H9 (cell line): ENCODE results near the gene FBN3. TPM values are rescaled to one million over a fixed set of nuclear protein-coding genes. Genes with fewer than 3 reads are reported as not detected.

ENCODE experiments used
- DNase-seq: peaks from one replicate; pipeline ENCODE4 v3.0.0-alpha.2; 2017
- H2AFZ ChIP-seq: one replicate; pipeline ENCODE4 v1.6.1; 2013; ENCODE audit warnings: mild to moderate bottlenecking, low read length, control low read depth, moderate library complexity
- H2AK5ac ChIP-seq: 2 replicates; pipeline ENCODE4 v1.6.1; 2013; ENCODE audit warnings: low read length, control low read depth, mixed read lengths; ENCODE audit not compliant: insufficient read length
- H2BK120ac ChIP-seq: one replicate; pipeline ENCODE4 v1.6.1; 2013; ENCODE audit warnings: low read depth, mild to moderate bottlenecking, low read length, control low read depth, inconsistent platforms; ENCODE audit not compliant: poor library complexity, severe bottlenecking
- H2BK12ac ChIP-seq: 2 replicates; pipeline ENCODE4 v1.6.1; 2013; ENCODE audit warnings: low read length, control low read depth, mixed read lengths, low read depth; ENCODE audit not compliant: insufficient read length
- H2BK15ac ChIP-seq: 2 replicates; pipeline ENCODE4 v1.6.1; 2013; ENCODE audit warnings: low read depth, low read length, control low read depth
- H2BK20ac ChIP-seq: one replicate; pipeline ENCODE4 v1.6.1; 2013; ENCODE audit warnings: low read depth, mild to moderate bottlenecking, low read length, control low read depth, inconsistent platforms; ENCODE audit not compliant: poor library complexity, severe bottlenecking
- H2BK5ac ChIP-seq: 2 replicates; pipeline ENCODE4 v1.6.1; 2013; ENCODE audit warnings: low read length, control low read depth, mixed read lengths; ENCODE audit not compliant: insufficient read length
- H3K14ac ChIP-seq: 2 replicates; pipeline ENCODE4 v1.6.1; 2013; ENCODE audit warnings: low read length, control low read depth; ENCODE audit not compliant: insufficient read depth
- H3K18ac ChIP-seq: 2 replicates; pipeline ENCODE4 v1.6.1; 2013; ENCODE audit warnings: low read depth, mild to moderate bottlenecking, mixed read lengths, low read length, control low read depth; ENCODE audit not compliant: insufficient read length
- H3K23ac ChIP-seq: 2 replicates; pipeline ENCODE4 v1.6.1; 2013; ENCODE audit warnings: low read length, control low read depth, mixed read lengths, low read depth; ENCODE audit not compliant: insufficient read length
- H3K23me2 ChIP-seq: 2 replicates; pipeline ENCODE4 v1.6.1; 2013; ENCODE audit warnings: low read depth, mild to moderate bottlenecking, mixed read lengths, low read length, control low read depth; ENCODE audit not compliant: insufficient read length, poor library complexity, severe bottlenecking
- H3K27ac ChIP-seq: 2 replicates; pipeline ENCODE4 v1.5.1; 2013; ENCODE audit warnings: low read length, control low read depth, mixed read lengths, low read depth; ENCODE audit not compliant: insufficient read length
- H3K27me3 ChIP-seq: 2 replicates; pipeline ENCODE4 v1.6.1; 2013; ENCODE audit warnings: low read length, control low read depth, inconsistent platforms; ENCODE audit not compliant: insufficient read depth
- H3K4ac ChIP-seq: 2 replicates; pipeline ENCODE4 v1.6.1; 2013; ENCODE audit warnings: low read depth, mild to moderate bottlenecking, control low read depth, inconsistent platforms, low read length, moderate library complexity
- H3K4me1 ChIP-seq: 2 replicates; pipeline ENCODE4 v1.6.1; 2013; ENCODE audit warnings: low read length, control low read depth, inconsistent platforms; ENCODE audit not compliant: insufficient read depth
- H3K4me2 ChIP-seq: 2 replicates; pipeline ENCODE4 v1.6.1; 2013; ENCODE audit warnings: low read length, control low read depth, mixed read lengths; ENCODE audit not compliant: insufficient read length, insufficient read depth
- H3K56ac ChIP-seq: 2 replicates; pipeline ENCODE4 v1.6.1; 2013; ENCODE audit warnings: low read depth, mild to moderate bottlenecking, mixed read lengths, low read length, control low read depth; ENCODE audit not compliant: insufficient read length
- H3K79me1 ChIP-seq: 2 replicates; pipeline ENCODE4 v1.6.1; 2013; ENCODE audit warnings: low read depth, mild to moderate bottlenecking, moderate library complexity, low read length, control low read depth, inconsistent platforms; ENCODE audit not compliant: insufficient read depth, poor library complexity, severe bottlenecking
- H3K79me2 ChIP-seq: 2 replicates; pipeline ENCODE4 v1.6.1; 2013; ENCODE audit warnings: low read length, control low read depth, inconsistent platforms; ENCODE audit not compliant: insufficient read depth
- H3K9ac ChIP-seq: 2 replicates; pipeline ENCODE4 v1.6.1; 2013; ENCODE audit warnings: low read length, control low read depth, mixed read lengths; ENCODE audit not compliant: insufficient read length; ENCODE audit errors: extremely low read depth
- H3K9me3 ChIP-seq: one replicate; pipeline ENCODE4 v1.6.1; 2013; ENCODE audit warnings: low read depth, low read length, inconsistent platforms; ENCODE audit not compliant: control insufficient read depth
- H3T11ph ChIP-seq: one replicate; pipeline ENCODE4 v1.6.1; 2013; ENCODE audit warnings: mild to moderate bottlenecking, low read length, control low read depth, inconsistent platforms
- H4K20me1 ChIP-seq: one replicate; pipeline ENCODE4 v1.6.1; 2013; ENCODE audit not compliant: control insufficient read depth, insufficient read length, insufficient read depth
- H4K5ac ChIP-seq: 2 replicates; pipeline ENCODE4 v1.6.1; 2013; ENCODE audit warnings: low read depth, mild to moderate bottlenecking, mixed read lengths, low read length, control low read depth; ENCODE audit not compliant: insufficient read length
- H4K8ac ChIP-seq: replicated peaks from 2 replicates; pipeline ENCODE4 v1.6.1; 2013; ENCODE audit warnings: low read length, control low read depth, mixed read lengths, low read depth; ENCODE audit not compliant: insufficient read length
- H4K91ac ChIP-seq: 2 replicates; pipeline ENCODE4 v1.6.1; 2013; ENCODE audit warnings: low read depth, mild to moderate bottlenecking, moderate library complexity, mixed read lengths, low read length, control low read depth; ENCODE audit not compliant: insufficient read length
- H3K27ac Mint-ChIP-seq, 3 experiments: 2 replicates in 2 of 3; 3 replicates in 1 of 3; pipeline ENCODE4 v1.8.0; 2020 to 2021; ENCODE audit warnings: mixed read lengths in 3 of 3, mild to moderate bottlenecking in 1 of 3, moderate library complexity in 1 of 3
- H3K27me3 Mint-ChIP-seq: 2 replicates; pipeline ENCODE4 v1.8.0; 2021; ENCODE audit warnings: low read depth, mild to moderate bottlenecking, moderate library complexity, mixed read lengths
- H3K36me3 Mint-ChIP-seq, 3 experiments: 2 replicates in 2 of 3; 3 replicates in 1 of 3; pipeline ENCODE4 v1.8.0; 2020 to 2021; ENCODE audit warnings: low read depth in 3 of 3, mixed read lengths in 3 of 3; ENCODE audit not compliant: insufficient read depth in 1 of 3
- H3K4me1 Mint-ChIP-seq, 2 experiments: 2 replicates each; pipeline ENCODE4 v1.8.0; 2020; ENCODE audit warnings: mixed read lengths in 2 of 2
- H3K4me3 Mint-ChIP-seq, 2 experiments: 2 replicates in 1 of 2; 3 replicates in 1 of 2; pipeline ENCODE4 v1.8.0; 2020 to 2021; ENCODE audit warnings: mild to moderate bottlenecking in 2 of 2, mixed read lengths in 2 of 2, moderate library complexity in 1 of 2
- H3K9me3 Mint-ChIP-seq, 2 experiments: 2 replicates in 1 of 2; 3 replicates in 1 of 2; pipeline ENCODE4 v1.8.0; 2020; ENCODE audit warnings: mild to moderate bottlenecking in 2 of 2, mixed read lengths in 2 of 2, moderate library complexity in 1 of 2
- CTCF ChIP-seq: fragments of 200-600 bp; sonication (generic); conservative IDR thresholded peaks from 3 replicates; pipeline ENCODE4 v1.8.0; 2021; ENCODE audit warnings: antibody characterized with exemption, mild to moderate bottlenecking
- WGBS: extraction: QIAGEN DNeasy Blood & Tissue Kit; methylation state at CpG from one replicate; pipeline ENCODE4 v1.1.7; 2013; ENCODE audit warnings: missing lambda C conversion rate, low lambda C conversion rate, mixed read lengths; ENCODE audit not compliant: insufficient read length; ENCODE audit errors: extremely low coverage; 5-methylcytosine and 5-hydroxymethylcytosine counted together
- total RNA-seq: library from RNA; stranded (reverse); gene quantifications from 2 replicates; pipeline ENCODE4 v1.2.1, GENCODE V29; 2021

The FBN3 gene
- total RNA-seq, 1 experiment from 2014 or later: 31.0 TPM

GRCh38 chr19:8039231-8039630, 110.2 kb downstream of the FBN3 start:
- no peak overlapping the region for H2BK5ac ChIP-seq
- no peaks in the 10 kb centered on the region for H4K20me1 ChIP-seq
- H3T11ph ChIP-seq: no peak overlapping the region
- H3K18ac ChIP-seq: no peak overlapping the region
- H3K27me3 ChIP-seq: no peaks in the 10 kb centered on the region
- H4K91ac ChIP-seq: no peak overlapping the region
- no peak overlapping the region for H3K27ac ChIP-seq
- Mint-ChIP-seq H3K4me1 (peaks cover 9 to 19% of the 10 kb centered on the region in 2 experiments), H3K27me3 (peaks cover 27% of the 10 kb centered on the region), H3K4me3 (no peak overlapping the region), H3K27ac (no peak overlapping the region), H3K9me3 (no peaks in the 10 kb centered on the region), H3K36me3 (no peaks in the 10 kb centered on the region; a peak in 1 of 7 replicates)
- H4K5ac ChIP-seq: no peak overlapping the region
- H3K4me1 ChIP-seq: no peaks in the 10 kb centered on the region
- H3K23ac ChIP-seq: no peak overlapping the region
- no peak for DNase-seq
- H2AFZ ChIP-seq: no peak overlapping the region
- no peak overlapping the region for H3K4ac ChIP-seq
- no peak for TF ChIP-seq CTCF
- no peak overlapping the region for H2BK12ac ChIP-seq
- H3K14ac ChIP-seq: no peak overlapping the region
- no peaks in the 10 kb centered on the region for H3K23me2 ChIP-seq
- no peaks in the 10 kb centered on the region for H3K79me2 ChIP-seq
- H3K79me1 ChIP-seq: no peaks in the 10 kb centered on the region
- no peak overlapping the region for H3K56ac ChIP-seq
- H2AK5ac ChIP-seq: no peak overlapping the region
- no peaks in the 10 kb centered on the region for H3K9me3 ChIP-seq
- H2BK120ac ChIP-seq: no peak overlapping the region
- no CpG with 5 or more reads among the region's 3 CpGs for WGBS
- no peak overlapping the region for H4K8ac ChIP-seq
- no peak overlapping the region for H3K9ac ChIP-seq
- no peak overlapping the region for H2BK15ac ChIP-seq
- H3K4me2 ChIP-seq: no peak overlapping the region
- no peak overlapping the region for H2BK20ac ChIP-seq
